Heart right ventricle (tissue), 16 donors: Measurements from ENCODE around the gene ITGA1. TPM values are rescaled to one million over a fixed set of nuclear protein-coding genes. Genes with fewer than 3 reads are reported as not detected.
"Not testable (repeated sequence)": the region's sequence is repeated elsewhere in the genome, so short reads cannot be mapped to it uniquely, and the experiment has no call there.

Source experiments
- ATAC-seq, 8 donors: fragments of 200-7000 bp; cut with Tn5 transposase; one replicate each; pipeline ENCODE4 v1.9.1; 2020; ENCODE audit warnings: mild to moderate bottlenecking in 8 of 8, moderate library complexity in 8 of 8, moderate number of reproducible peaks in 1 of 8
- DNase-seq, 2 donors: peaks; one replicate each; pipeline ENCODE4 v3.0.0-alpha.2; 2020
- H3K27ac ChIP-seq, 10 donors: fragments of 200-600 bp; sonication (generic) in 2 of 10; one replicate each; pipeline versions ENCODE4 v1.5.0 to v1.8.0; 2020 to 2022; ENCODE audit warnings: mild to moderate bottlenecking in 3 of 10
- H3K27me3 ChIP-seq, 7 donors: fragments of 200-600 bp; one replicate each; pipeline ENCODE4 v1.8.0; 2021 to 2022; ENCODE audit warnings: mild to moderate bottlenecking in 2 of 7
- H3K36me3 ChIP-seq, 9 donors: fragments of 200-600 bp; sonication (generic) in 1 of 9; one replicate each; pipeline versions ENCODE4 v1.5.0 to v1.8.0; 2020 to 2022; ENCODE audit warnings: mild to moderate bottlenecking in 2 of 9
- H3K4me1 ChIP-seq, 9 donors: fragments of 200-600 bp; sonication (generic) in 1 of 9; one replicate each; pipeline versions ENCODE4 v1.5.0 to v1.8.0; 2020 to 2022; ENCODE audit warnings: mild to moderate bottlenecking in 4 of 9
- H3K4me3 ChIP-seq, 10 donors: fragments of 200-600 bp; sonication (generic) in 2 of 10; one replicate each; pipeline versions ENCODE4 v1.5.0 to v1.8.0; 2020 to 2022; ENCODE audit warnings: mild to moderate bottlenecking in 7 of 10, moderate library complexity in 2 of 10
- H3K9me3 ChIP-seq, 11 donors: fragments of 200-600 bp in 10 of 11; sonication (generic) in 2 of 11; one replicate each; pipeline versions ENCODE4 v1.5.0 to v1.8.0; 2013 to 2022; ENCODE audit warnings: mild to moderate bottlenecking in 2 of 11, control low read depth in 1 of 11, moderate library complexity in 1 of 11
- WGBS, 2 donors: extraction: QIAGEN DNeasy Blood & Tissue Kit; methylation state at CpG; one replicate each; pipeline ENCODE4 v1.1.7; 2013; ENCODE audit warnings: inconsistent platforms in 1 of 2; 5-methylcytosine and 5-hydroxymethylcytosine counted together
- intact Hi-C, 10 donors: fragments of 100-400 bp; cut with DNase I; formaldehyde crosslinking; loops; one replicate each; pipeline versions ENCODE4 v1.11.1 to v1.14.2; 2022
- polyA plus RNA-seq, 2 donors: library from polyadenylated mRNA; stranded (reverse); fragments of 200-250 nt; gene quantifications; one replicate each; pipeline ENCODE4 v1.2.3, GENCODE V29; 2013
- total RNA-seq, 10 donors: library from RNA; stranded (reverse); fragmentation: NEBNext Ultra II Directional in 3 of 10; extraction: Animal tissue kit (Norgen Biotek cat#: 25700) in 3 of 10; gene quantifications; one replicate each; pipeline versions ENCODE4 v1.2.1 to v1.2.4, GENCODE V29; 2021 to 2023
- TF ChIP-seq, protein P1 (sequence below), 9 donors: fragments of 200-600 bp; sonication (generic) in 2 of 9; IDR thresholded peaks; one replicate each; pipeline versions ENCODE4 v1.5.0 to v1.8.0; 2021 to 2022; ENCODE audit warnings: antibody characterized with exemption in 9 of 9, mild to moderate bottlenecking in 5 of 9, moderate library complexity in 1 of 9
- donor health status: Arrhythmogenic right ventricular cardiomyopathy.
- donor health status: ischemic (EF 13 %, LVEDD 7.1; RV severe dilation, severe dysfunction).
- donor health status: healthy with polysubstance abuse.
- donor health status: DM: no; HTN: yes; CAD: no.
- donor health status: DM: no; HTN: no; CAD: no.
- donor health status: ischemic (EF 25% LVEDD 6.9; RV normal size, moderate dysfunction).
- donor health status: ischemic (EF 25% LVEDD 5.7; RV mildly dilated, moderate dysfunction).
- donor health status: healthy.
- donor health status: DM: yes; HTN: yes; CAD: no.
- donor health status: Ischemic cardiomyopathy.
- donor health status: ischemic (EF 35%, LVEDD 5.7; RV mildly dilated, moderate dysfunction).
- donor health status: nonischemic (EF 11% LVEDD 7.7; RV severe dilation, severe dysfunction).
- donor health status: DM: yes; HTN: yes; CAD: no.
- donor health status: PGD.
- donor health status: ischemic (EF 29% LVEDD 5.4; RV normal size, mild dysfunction).
- donor health status: nonischemic (EF 23%, LVEDD 6.1; RV moderate dilation, normal function).

ITGA1 gene
- total and polyA plus RNA-seq, 12 donors, result 7.7 to 48.2 (median 24.3) TPM

GRCh38 chr5:52818360-52818759 is 30.6 kb downstream of the ITGA1 start:
- Histone ChIP-seq H3K27ac (peak overlapping the region in 3 of 10 donors; percentile 22 to 42 (median 25)), H3K9me3 (no peaks in the 10 kb centered on the region), H3K4me1 (peaks cover 4 to 76% (median 49%) of the 10 kb centered on the region in 9 donors), H3K36me3 (no peaks in the 10 kb centered on the region), H3K4me3 (no peak overlapping the region), H3K27me3 (no peaks in the 10 kb centered on the region)
- WGBS, 2 donors, result 74 to 76% methylated on average over 1 of the region's 1 CpG
- TF ChIP-seq, protein P1, sequence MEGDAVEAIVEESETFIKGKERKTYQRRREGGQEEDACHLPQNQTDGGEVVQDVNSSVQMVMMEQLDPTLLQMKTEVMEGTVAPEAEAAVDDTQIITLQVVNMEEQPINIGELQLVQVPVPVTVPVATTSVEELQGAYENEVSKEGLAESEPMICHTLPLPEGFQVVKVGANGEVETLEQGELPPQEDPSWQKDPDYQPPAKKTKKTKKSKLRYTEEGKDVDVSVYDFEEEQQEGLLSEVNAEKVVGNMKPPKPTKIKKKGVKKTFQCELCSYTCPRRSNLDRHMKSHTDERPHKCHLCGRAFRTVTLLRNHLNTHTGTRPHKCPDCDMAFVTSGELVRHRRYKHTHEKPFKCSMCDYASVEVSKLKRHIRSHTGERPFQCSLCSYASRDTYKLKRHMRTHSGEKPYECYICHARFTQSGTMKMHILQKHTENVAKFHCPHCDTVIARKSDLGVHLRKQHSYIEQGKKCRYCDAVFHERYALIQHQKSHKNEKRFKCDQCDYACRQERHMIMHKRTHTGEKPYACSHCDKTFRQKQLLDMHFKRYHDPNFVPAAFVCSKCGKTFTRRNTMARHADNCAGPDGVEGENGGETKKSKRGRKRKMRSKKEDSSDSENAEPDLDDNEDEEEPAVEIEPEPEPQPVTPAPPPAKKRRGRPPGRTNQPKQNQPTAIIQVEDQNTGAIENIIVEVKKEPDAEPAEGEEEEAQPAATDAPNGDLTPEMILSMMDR (IDR thresholded peaks at IDR 0.05), result no peak
- intact Hi-C loops, result loop anchor here in 1 of 10 donors (5.0 kb wide), 1 partner anchor 34 kb away; no protein-coding TSS in a partner anchor
- DNase-seq, result no peak
- no peak for ATAC-seq

DNA sequence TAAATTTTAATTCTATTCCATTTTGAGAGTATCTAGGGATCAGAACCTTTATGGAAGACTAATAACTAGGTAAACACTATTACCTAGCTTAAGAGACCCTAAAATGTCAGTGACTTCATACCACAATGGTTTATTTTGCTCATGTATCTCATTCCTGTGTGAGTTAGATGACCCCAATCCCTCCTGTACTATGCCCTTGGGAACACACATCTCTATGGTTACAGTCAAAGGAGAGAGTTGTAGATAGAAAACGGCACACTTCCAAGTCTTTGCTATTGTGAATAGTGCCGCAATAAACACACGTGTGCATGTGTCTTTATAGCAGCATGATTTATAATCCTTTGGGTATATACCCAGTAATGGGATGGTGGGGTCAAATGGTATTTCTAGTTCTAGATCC is 31.1 kb downstream of the ITGA1 start:
- not testable (repeated sequence) for H3K27me3 ChIP-seq, H3K9me3 ChIP-seq, H3K36me3 ChIP-seq, H3K4me3 ChIP-seq, DNase-seq, ATAC-seq
- peak overlapping the region in 3 of 10 donors; percentile 22 to 42 (median 25) for H3K27ac ChIP-seq
- 77 to 81% methylated on average over 3 of the region's 3 CpGs for WGBS, 2 donors
- intact Hi-C loops, result loop anchor here in 1 of 10 donors (5.0 kb wide), 1 partner anchor 33 kb away; no protein-coding TSS in a partner anchor
- H3K4me1 ChIP-seq, result peaks cover 4 to 74% (median 44%) of the 10 kb centered on the region in 9 donors

DNA sequence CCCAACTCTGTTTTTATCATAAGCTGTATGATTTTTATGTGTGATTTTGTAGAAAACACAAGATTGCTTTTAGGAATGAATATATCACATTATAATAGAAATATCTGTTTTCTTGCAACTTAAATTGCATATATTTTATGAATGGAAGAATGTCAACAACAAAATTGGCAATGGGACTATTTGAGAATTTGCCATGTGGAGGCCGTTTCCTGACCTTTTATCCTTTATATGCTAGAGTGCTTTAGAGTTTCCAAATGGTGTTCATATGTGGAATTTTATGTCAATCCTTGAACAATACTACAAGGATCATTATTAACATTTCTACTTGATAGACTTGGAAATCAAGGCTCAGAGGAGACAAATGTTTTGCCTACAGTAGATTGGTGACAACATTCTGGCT is 34.2 kb downstream of the ITGA1 start:
- peaks cover 0 to 53% (median 20%) of the 10 kb centered on the region in 9 donors for H3K4me1 ChIP-seq
- H3K4me3 ChIP-seq, result no peak overlapping the region
- intact Hi-C loops, result loop anchor here in 1 of 10 donors (2.0 kb wide), 1 partner anchor 45 kb away; no protein-coding TSS in a partner anchor
- TF ChIP-seq, protein P1 (IDR thresholded peaks at IDR 0.05), result no peak
- no peaks in the 10 kb centered on the region for H3K36me3 ChIP-seq
- H3K27ac ChIP-seq, result peak overlapping the region in 7 of 10 donors; percentile 1 to 71 (median 45)
- no peaks in the 10 kb centered on the region for H3K9me3 ChIP-seq
- 49 to 57% methylated on average over 1 of the region's 1 CpG for WGBS, 2 donors
- ATAC-seq, result no peak
- DNase-seq, result no peak
- H3K27me3 ChIP-seq, result no peaks in the 10 kb centered on the region

GRCh38 chr5:52822437-52822836 is 34.7 kb downstream of the ITGA1 start:
- Histone ChIP-seq H3K36me3 (no peaks in the 10 kb centered on the region), H3K27me3 (no peaks in the 10 kb centered on the region), H3K4me1 (peaks cover 0 to 47% (median 17%) of the 10 kb centered on the region in 9 donors), H3K4me3 (peak overlapping the region in 1 of 10 donors; percentile 4), H3K9me3 (peaks cover 0 to under 1% (median 0%) of the 10 kb centered on the region in 11 donors), H3K27ac (peak overlapping the region in 7 of 10 donors; percentile 5 to 71 (median 45))
- TF ChIP-seq, protein P1 (IDR thresholded peaks at IDR 0.05), result no peak
- WGBS, 2 donors, result 14 to 27% methylated on average over 6 of the region's 6 CpGs
- peak; percentile 91 to 98 (median 96) for ATAC-seq
- peak; percentile 80 to 90 for DNase-seq
- intact Hi-C loops, result no loop called here

- no peak for ATAC-seq
- H3K27me3 ChIP-seq, result no peaks in the 10 kb centered on the region
- intact Hi-C loops, result no loop called here
- no peak for DNase-seq
- no peak overlapping the region for H3K27ac ChIP-seq
- H3K9me3 ChIP-seq, result peaks cover 0 to 10% (median 4%) of the 10 kb centered on the region in 11 donors
- H3K4me1 ChIP-seq, result peaks cover 0 to 32% (median 17%) of the 10 kb centered on the region in 9 donors
- TF ChIP-seq, protein P1 (IDR thresholded peaks at IDR 0.05), result no peak
- no peaks in the 10 kb centered on the region for H3K36me3 ChIP-seq
- 100% methylated on average over 1 of the region's 1 CpG for WGBS, 2 donors
- no peak overlapping the region for H3K4me3 ChIP-seq
Observed at GRCh38 chr5:52824827-52825226, 37.1 kb downstream of the ITGA1 start.
